H1 (cell line): ENCODE results near the gene TIGD1. TPM values are rescaled to one million over a fixed set of nuclear protein-coding genes. Genes with fewer than 3 reads are reported as not detected.

Experiments
- ASH2L ChIP-seq: fragments of 200-600, 300-600 bp; sonication (generic); IDR thresholded peaks from one replicate; pipeline ENCODE4 v1.7.1; 2017; ENCODE audit warnings: low read length
- BRCA1 ChIP-seq: IDR thresholded peaks from 2 replicates; pipeline ENCODE4 v1.6.1; 2012; ENCODE audit warnings: low read depth, low read length, improper control_type of control experiment
- CBX5 ChIP-seq: fragments of 300-800, 300-1000 bp; sonication (generic); IDR thresholded peaks from 2 replicates; pipeline ENCODE4 v1.7.1; 2016; ENCODE audit warnings: antibody characterized with exemption, low read length, low read depth
- CBX8 ChIP-seq: fragments of 300-800, 300-1000 bp; sonication (generic); IDR thresholded peaks from 2 replicates; pipeline ENCODE4 v1.7.1; 2016; ENCODE audit warnings: low read depth, low read length, borderline replicate concordance
- CEBPB ChIP-seq: IDR thresholded peaks from 2 replicates; pipeline ENCODE4 v1.6.1; 2012; ENCODE audit warnings: low read depth, low read length
- CTBP2 ChIP-seq: IDR thresholded peaks from 2 replicates; pipeline ENCODE4 v1.7.0; 2011; ENCODE audit warnings: borderline replicate concordance, mild to moderate bottlenecking, moderate library complexity, mixed read lengths, low read length; ENCODE audit not compliant: insufficient read depth, insufficient read length
- EGR1 ChIP-seq: IDR thresholded peaks from 2 replicates; pipeline ENCODE4 v1.6.1; 2011; ENCODE audit warnings: low read depth, low read length, borderline replicate concordance
- EP300 ChIP-seq, 2 experiments: IDR thresholded peaks; 1 replicate in 1 of 2; 2 replicates in 1 of 2; pipeline ENCODE4 v1.6.1; 2011 to 2012; ENCODE audit warnings: low read depth in 2 of 2, low read length in 2 of 2, mild to moderate bottlenecking in 2 of 2, borderline replicate concordance in 1 of 2, inconsistent platforms in 1 of 2, moderate library complexity in 1 of 2
- FOSL1 ChIP-seq: IDR thresholded peaks from 2 replicates; pipeline ENCODE4 v1.6.1; 2011; ENCODE audit warnings: mild to moderate bottlenecking, low read depth, low read length, moderate library complexity; ENCODE audit not compliant: insufficient read depth
- HDAC2 ChIP-seq, 2 experiments: fragments of 300-600 bp in 1 of 2; sonication (generic) in 1 of 2; IDR thresholded peaks; 2 replicates each; pipeline ENCODE4 v1.6.1; 2011 to 2012; ENCODE audit warnings: low read depth in 2 of 2, low read length in 2 of 2, mild to moderate bottlenecking in 2 of 2, moderate library complexity in 2 of 2, borderline replicate concordance in 1 of 2, inconsistent platforms in 1 of 2
- HDAC6 ChIP-seq: IDR thresholded peaks from one replicate; pipeline ENCODE4 v1.7.1; 2012; ENCODE audit warnings: low read depth, mild to moderate bottlenecking, inconsistent platforms, low read length, moderate library complexity
- JUND ChIP-seq: IDR thresholded peaks from 2 replicates; pipeline ENCODE4 v1.6.1; 2011; ENCODE audit warnings: mild to moderate bottlenecking, improper control_type of control experiment, low read length
- NANOG ChIP-seq: IDR thresholded peaks from 2 replicates; pipeline ENCODE4 v1.6.1; 2011; ENCODE audit warnings: low read length, low read depth, mild to moderate bottlenecking, inconsistent platforms; ENCODE audit not compliant: insufficient read depth, poor library complexity, severe bottlenecking
- RAD21 ChIP-seq, 2 experiments: IDR thresholded peaks in 1 of 2; conservative IDR thresholded peaks in 1 of 2; 2 replicates each; pipeline ENCODE4 v1.6.1; 2011; ENCODE audit warnings: low read depth in 2 of 2, low read length in 2 of 2, improper control_type of control experiment in 1 of 2, inconsistent platforms in 1 of 2, mild to moderate bottlenecking in 1 of 2, moderate library complexity in 1 of 2
- RFX5 ChIP-seq: IDR thresholded peaks from 2 replicates; pipeline ENCODE4 v1.6.1; 2011; ENCODE audit warnings: low read depth, low read length, improper control_type of control experiment, borderline replicate concordance
- SP1 ChIP-seq: IDR thresholded peaks from 2 replicates; pipeline ENCODE4 v1.6.1; 2011; ENCODE audit warnings: low read depth, low read length
- SP2 ChIP-seq: IDR thresholded peaks from 2 replicates; pipeline ENCODE4 v1.6.1; 2012; ENCODE audit warnings: mild to moderate bottlenecking, low read length, inconsistent platforms
- TAF1 ChIP-seq: IDR thresholded peaks from 2 replicates; pipeline ENCODE4 v1.6.1; 2011; ENCODE audit warnings: mild to moderate bottlenecking, low read depth, low read length
- TCF12 ChIP-seq: IDR thresholded peaks from 2 replicates; pipeline ENCODE4 v1.6.1; 2011; ENCODE audit warnings: low read depth, mild to moderate bottlenecking, low read length
- YY1 ChIP-seq: IDR thresholded peaks from 2 replicates; pipeline ENCODE4 v1.6.1; 2011; ENCODE audit warnings: low read depth, mild to moderate bottlenecking, low read length
- ZNF274 ChIP-seq: IDR thresholded peaks from 2 replicates; pipeline ENCODE4 v1.7.0; 2012; ENCODE audit warnings: low read length, borderline replicate concordance; ENCODE audit errors: extremely low read depth
- polyA plus RNA-seq, 7 experiments: library from polyadenylated mRNA; depleted of rRNA in 3 of 7; stranded (reverse) in 5 of 7; unstranded in 2 of 7; fragments of >200 nt in 5 of 7; fragments of 200-250 nt in 2 of 7; gene quantifications; 1 replicate in 5 of 7; 2 replicates in 1 of 7; 4 replicates in 1 of 7; pipeline versions ENCODE4 v1.2.1 to v1.2.3, GENCODE V29; 2011 to 2013; ENCODE audit warnings: missing spikeins in 2 of 7, mixed read lengths in 2 of 7
- total RNA-seq: library from RNA; stranded (reverse); fragmentation: NEBNext Ultra II Directional; extraction: Animal tissue kit (Norgen Biotek cat#: 25700); gene quantifications from 2 replicates; pipeline ENCODE4 v1.2.1, GENCODE V29; 2021
- TF ChIP-seq, protein P1 (sequence below): IDR thresholded peaks from 2 replicates; pipeline ENCODE4 v1.6.1; 2012; ENCODE audit warnings: low read length, inconsistent platforms

The TIGD1 gene
- total and polyA plus RNA-seq, 2 of the 8 experiments (the other 6 are each of a cell fraction or from before 2014, with no cell fraction given): 4.7 to 8.3 TPM

DNA sequence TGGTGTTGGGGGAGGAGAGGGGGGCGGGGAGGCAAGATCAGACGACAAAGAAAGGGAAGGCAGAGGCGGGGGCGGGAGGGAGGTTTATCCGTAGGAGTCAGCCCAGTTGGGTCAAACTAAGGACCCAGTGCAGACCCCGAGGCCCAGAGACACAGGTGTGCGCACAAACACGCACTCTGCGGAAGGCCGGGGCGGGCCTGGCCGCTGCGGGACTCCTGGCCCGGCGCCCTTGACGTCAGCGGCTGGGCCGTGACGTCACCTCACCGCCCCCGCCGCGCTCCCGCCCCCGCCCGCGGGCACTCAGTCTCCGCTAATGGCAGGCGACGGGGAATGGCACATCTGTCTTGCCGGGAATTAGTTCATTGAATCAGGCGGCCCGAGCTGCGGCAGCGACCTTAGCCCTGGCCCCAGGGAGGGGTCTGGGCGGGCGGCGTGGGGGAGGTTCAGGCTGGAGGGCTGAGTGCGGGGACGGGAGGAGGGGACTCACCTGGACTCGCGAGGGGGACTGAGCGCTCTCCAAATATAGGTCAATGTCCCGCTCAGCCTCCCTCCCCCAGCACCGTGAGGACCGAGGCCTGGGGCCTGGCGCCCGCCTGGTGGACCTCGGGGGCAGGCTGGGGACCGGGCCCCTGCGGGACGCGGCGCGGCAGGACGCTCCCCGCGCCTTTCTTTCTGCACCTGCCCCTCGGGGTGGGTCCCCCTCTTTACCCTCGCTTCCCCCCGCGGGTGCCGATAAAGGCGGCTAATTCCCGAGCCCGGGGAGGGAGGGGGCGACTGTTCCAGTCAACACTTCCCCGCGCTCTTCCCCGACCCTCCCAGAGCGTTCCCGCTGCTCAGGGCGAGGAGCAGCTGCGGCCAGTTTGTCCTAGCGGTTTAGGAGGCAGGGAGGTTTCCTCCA lies 47.2 kb downstream of the TIGD1 start (continued):
- TF ChIP-seq CTBP2 (peak; percentile 60), TCF12 (no peak), HDAC6 (no peak), BRCA1 (no peak), SP1 (no peak), CEBPB (no peak), TAF1 (no peak), CBX8 (no peak), HDAC2 (IDR thresholded peaks at IDR 0.05; ENCODE audit: borderline replicate concordance in 1 of 2, low read depth in 2 of 2, low read length in 2 of 2) (0 out of 4 replicates have a peak, but pooled peaks of 1 of the 2 experiments have one; percentile 75), RFX5 (no peak), NANOG (no peak), JUND (0 out of 2 replicates have a peak, but pooled peaks have one; percentile 45), FOSL1 (no peak), CBX5 (no peak), SP2 (no peak), RAD21 (IDR thresholded peaks at IDR 0.05 in 1 of 2, conservative IDR thresholded peaks at IDR 0.05 in 1 of 2; ENCODE audit: low read depth in 2 of 2, low read length in 2 of 2) (no peak), EP300 (IDR thresholded peaks at IDR 0.05; ENCODE audit: borderline replicate concordance in 1 of 2, low read depth in 2 of 2, low read length in 2 of 2) (no peak), ZNF274 (no peak), YY1 (no peak), EGR1 (peak; percentile 96), ASH2L (peak; percentile 88)
- TF ChIP-seq, protein P1, sequence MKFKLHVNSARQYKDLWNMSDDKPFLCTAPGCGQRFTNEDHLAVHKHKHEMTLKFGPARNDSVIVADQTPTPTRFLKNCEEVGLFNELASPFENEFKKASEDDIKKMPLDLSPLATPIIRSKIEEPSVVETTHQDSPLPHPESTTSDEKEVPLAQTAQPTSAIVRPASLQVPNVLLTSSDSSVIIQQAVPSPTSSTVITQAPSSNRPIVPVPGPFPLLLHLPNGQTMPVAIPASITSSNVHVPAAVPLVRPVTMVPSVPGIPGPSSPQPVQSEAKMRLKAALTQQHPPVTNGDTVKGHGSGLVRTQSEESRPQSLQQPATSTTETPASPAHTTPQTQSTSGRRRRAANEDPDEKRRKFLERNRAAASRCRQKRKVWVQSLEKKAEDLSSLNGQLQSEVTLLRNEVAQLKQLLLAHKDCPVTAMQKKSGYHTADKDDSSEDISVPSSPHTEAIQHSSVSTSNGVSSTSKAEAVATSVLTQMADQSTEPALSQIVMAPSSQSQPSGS: no peak
